ENCODE results near the gene RHBDL1. TPM values are rescaled to one million over a fixed set of nuclear protein-coding genes. Genes with fewer than 3 reads are reported as not detected.

The RHBDL1 gene
- total RNA-seq, 1 donor from 2014 or later = 0.24 TPM

DNA sequence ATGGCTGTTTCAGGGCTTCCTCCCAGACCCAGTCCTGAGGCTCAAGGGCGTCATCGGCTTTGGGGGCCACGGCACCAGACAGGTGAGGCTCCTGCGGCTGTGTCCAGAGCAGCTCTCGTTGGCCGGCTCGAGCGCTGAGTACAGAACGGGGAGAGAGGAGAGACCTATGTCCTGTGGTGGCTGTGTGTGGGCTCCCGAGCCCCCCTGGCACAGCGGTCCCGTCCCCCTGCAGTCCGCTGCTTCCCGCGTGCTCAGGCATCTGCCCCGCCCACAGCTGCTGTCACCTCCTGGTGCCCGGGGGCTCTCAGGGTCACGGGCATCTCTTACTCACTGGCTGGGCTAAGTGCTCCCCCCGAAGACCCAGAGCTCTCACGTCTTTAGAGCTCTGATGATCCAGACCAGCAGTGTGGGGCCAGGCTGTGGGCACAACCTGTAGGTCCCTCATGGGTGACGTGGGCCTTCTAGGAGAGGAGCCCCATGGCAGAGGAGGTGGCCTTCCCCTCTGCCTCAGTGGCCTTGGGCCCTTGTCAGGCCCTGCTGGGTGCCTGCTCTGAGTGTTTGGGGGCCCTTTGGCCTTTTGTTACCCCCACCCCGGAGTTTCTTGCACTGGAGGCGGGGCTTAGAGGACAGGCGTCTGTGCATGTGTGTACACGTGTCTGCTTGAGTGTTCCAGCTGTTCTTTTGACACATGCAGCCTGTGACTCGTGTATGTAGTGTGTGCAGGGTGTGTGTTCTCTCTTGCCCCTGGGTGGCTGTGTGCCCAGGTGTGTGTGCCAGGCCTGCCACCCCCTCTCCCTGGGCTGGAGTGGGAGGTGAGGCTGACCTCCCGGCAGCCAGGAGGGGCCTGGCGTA, 22.8 kb upstream of the RHBDL1 start:
- TF ChIP-seq, protein P1, sequence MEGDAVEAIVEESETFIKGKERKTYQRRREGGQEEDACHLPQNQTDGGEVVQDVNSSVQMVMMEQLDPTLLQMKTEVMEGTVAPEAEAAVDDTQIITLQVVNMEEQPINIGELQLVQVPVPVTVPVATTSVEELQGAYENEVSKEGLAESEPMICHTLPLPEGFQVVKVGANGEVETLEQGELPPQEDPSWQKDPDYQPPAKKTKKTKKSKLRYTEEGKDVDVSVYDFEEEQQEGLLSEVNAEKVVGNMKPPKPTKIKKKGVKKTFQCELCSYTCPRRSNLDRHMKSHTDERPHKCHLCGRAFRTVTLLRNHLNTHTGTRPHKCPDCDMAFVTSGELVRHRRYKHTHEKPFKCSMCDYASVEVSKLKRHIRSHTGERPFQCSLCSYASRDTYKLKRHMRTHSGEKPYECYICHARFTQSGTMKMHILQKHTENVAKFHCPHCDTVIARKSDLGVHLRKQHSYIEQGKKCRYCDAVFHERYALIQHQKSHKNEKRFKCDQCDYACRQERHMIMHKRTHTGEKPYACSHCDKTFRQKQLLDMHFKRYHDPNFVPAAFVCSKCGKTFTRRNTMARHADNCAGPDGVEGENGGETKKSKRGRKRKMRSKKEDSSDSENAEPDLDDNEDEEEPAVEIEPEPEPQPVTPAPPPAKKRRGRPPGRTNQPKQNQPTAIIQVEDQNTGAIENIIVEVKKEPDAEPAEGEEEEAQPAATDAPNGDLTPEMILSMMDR (IDR thresholded peaks at IDR 0.05) = no peak
- Mint-ChIP-seq H3K36me3 (ENCODE audit: low read depth) (no peaks in the 10 kb centered on the region), H3K4me1 (peaks cover 11% of the 10 kb centered on the region), H3K4me3 (no peak overlapping the region), H3K27ac (no peak overlapping the region), H3K9me3 (no peaks in the 10 kb centered on the region), H3K27me3 (no peaks in the 10 kb centered on the region)
- intact Hi-C loops (cut with micrococcal nuclease) = no loop called here
- ATAC-seq (ENCODE audit: low read depth) (no peak), DNase-seq (no peak)
- ChIA-PET POLR2A (no interaction called here), CTCF (no interaction called here)

DNA sequence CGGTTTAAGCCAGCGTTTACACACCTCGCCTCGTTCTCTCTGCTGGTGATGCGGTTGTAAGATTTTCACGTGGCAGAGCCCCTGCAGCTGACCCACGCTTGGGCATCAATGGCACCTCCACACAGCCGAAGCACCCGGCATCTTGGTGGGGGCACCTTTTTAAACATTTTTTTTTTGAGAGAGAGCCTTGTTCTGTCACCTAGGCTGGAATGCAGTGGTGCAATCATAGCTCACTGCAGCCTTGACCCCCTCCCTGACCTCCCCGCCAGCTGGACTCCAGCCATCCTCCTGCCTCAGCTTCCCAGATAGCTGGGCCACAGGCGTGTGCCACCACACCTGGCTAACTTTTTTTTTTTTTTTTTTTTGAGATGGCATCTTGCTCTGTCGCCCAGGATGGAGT, 21.4 kb upstream of the RHBDL1 start:
- intact Hi-C loops (cut with micrococcal nuclease) = no loop called here
- no peaks in the 10 kb centered on the region for H3K27me3 Mint-ChIP-seq
- ChIA-PET POLR2A (no interaction called here), CTCF (no interaction called here)
- peaks cover 2% of the 10 kb centered on the region for H3K4me1 Mint-ChIP-seq
- H3K27ac Mint-ChIP-seq = no peak overlapping the region
- H3K9me3 Mint-ChIP-seq = no peaks in the 10 kb centered on the region
- no peak overlapping the region for H3K4me3 Mint-ChIP-seq
- no peaks in the 10 kb centered on the region for H3K36me3 Mint-ChIP-seq (ENCODE audit: low read depth)
- TF ChIP-seq, protein P1 (IDR thresholded peaks at IDR 0.05) = no peak
- ATAC-seq (ENCODE audit: low read depth) (no peak), DNase-seq (no peak)

DNA sequence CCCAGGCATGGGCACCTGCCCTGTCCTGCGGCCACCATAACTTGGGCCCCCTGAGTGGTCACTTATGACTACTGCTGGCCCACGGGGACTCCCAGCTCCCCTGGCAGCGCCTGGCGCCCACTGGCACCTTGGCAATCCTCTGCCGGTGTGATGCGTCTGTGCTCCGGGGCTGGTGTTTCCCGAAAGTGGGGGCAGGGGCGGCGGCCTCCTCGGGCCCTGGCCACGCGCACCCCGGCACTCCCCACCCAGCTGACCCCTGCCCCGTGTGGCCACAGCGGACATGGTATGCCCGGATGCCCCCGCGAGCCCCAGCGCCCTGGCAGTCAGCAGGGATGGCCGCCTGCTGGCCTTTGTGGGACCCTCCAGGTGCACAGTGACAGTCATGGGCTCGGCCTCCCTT, 18.0 kb upstream of the RHBDL1 start:
- Mint-ChIP-seq H3K4me1 (peaks cover 7% of the 10 kb centered on the region), H3K36me3 (ENCODE audit: low read depth) (no peaks in the 10 kb centered on the region), H3K9me3 (no peaks in the 10 kb centered on the region), H3K27me3 (no peaks in the 10 kb centered on the region), H3K4me3 (no peak overlapping the region), H3K27ac (no peak overlapping the region)
- DNase-seq (no peak), ATAC-seq (ENCODE audit: low read depth) (no peak)
- TF ChIP-seq, protein P1 (IDR thresholded peaks at IDR 0.05) = no peak
- ChIA-PET POLR2A (interaction anchor here (0.6 kb wide), 1 partner anchor 164 kb away, joined by 8 read pairs; no protein-coding TSS in a partner anchor), CTCF (no interaction called here)
- intact Hi-C loops (cut with micrococcal nuclease) = no loop called here

- Mint-ChIP-seq H3K36me3 (ENCODE audit: low read depth) (no peaks in the 10 kb centered on the region), H3K4me3 (no peak overlapping the region), H3K27me3 (no peaks in the 10 kb centered on the region), H3K9me3 (no peaks in the 10 kb centered on the region), H3K27ac (no peak overlapping the region), H3K4me1 (peaks cover 7% of the 10 kb centered on the region)
- DNase-seq (no peak), ATAC-seq (ENCODE audit: low read depth) (no peak)
- ChIA-PET CTCF (no interaction called here), POLR2A (interaction anchor here (1.0 to 1.9 kb wide), 2 partner anchors 10 to 23 kb away, joined by 3 to 11 read pairs; partner anchors contain the start of genes METTL26 and WDR90)
- TF ChIP-seq, protein P1 (IDR thresholded peaks at IDR 0.05) = no peak
- intact Hi-C loops (cut with micrococcal nuclease) = no loop called here
These were observed 16.5 kb upstream of the RHBDL1 start for GRCh38 chr16:658679-659571.

GRCh38 chr16:659618-660017, 15.9 kb upstream of the RHBDL1 start:
- Mint-ChIP-seq H3K27ac (no peak overlapping the region), H3K4me3 (no peak overlapping the region), H3K9me3 (no peaks in the 10 kb centered on the region), H3K36me3 (ENCODE audit: low read depth) (no peaks in the 10 kb centered on the region), H3K27me3 (no peaks in the 10 kb centered on the region), H3K4me1 (peaks cover 7% of the 10 kb centered on the region)
- DNase-seq = no peak
- intact Hi-C loops (cut with micrococcal nuclease) = loop anchor here (1.0 to 2.0 kb wide), 6 partner anchors 10 to 267 kb away; partner anchors contain the start of genes METTL26 and WDR90
- ATAC-seq (ENCODE audit: low read depth) = no peak
- CTCF ChIA-PET = no interaction called here
- POLR2A ChIA-PET = interaction anchor here (0.6 to 1.9 kb wide), 3 partner anchors 10 to 23 kb away, joined by 3 to 11 read pairs (median 6); partner anchors contain the start of genes METTL26 and WDR90
- TF ChIP-seq, protein P1 (IDR thresholded peaks at IDR 0.05) = no peak

All from activated B cell treated with CpG ODN at 0.5 μM for 24 hours (primary cell).